DND-41 (cell line): ENCODE measurements around the gene HEYL.

Source experiments
- ATAC-seq: fragments of 200-7000 bp; cut with Tn5 transposase; 3 replicates; pipeline ENCODE4 v1.9.1; 2021; ENCODE audit warnings: low read depth; ENCODE audit not compliant: insufficient read depth
- DNase-seq: peaks from one replicate; pipeline ENCODE4 v3.0.0-alpha.2; 2020
- H2AFZ ChIP-seq: 2 replicates; pipeline ENCODE4 v1.6.0; 2012; ENCODE audit warnings: low read depth, low read length
- H3K27ac ChIP-seq: 2 replicates; pipeline ENCODE4 v1.5.1; 2012; ENCODE audit warnings: low read length, inconsistent platforms
- H3K27me3 ChIP-seq: fragments of 200-600 bp; sonication (generic); 2 replicates; pipeline ENCODE4 v1.6.0; 2012; ENCODE audit warnings: low read length, mild to moderate bottlenecking, inconsistent platforms; ENCODE audit not compliant: insufficient read depth, poor library complexity
- H3K36me3 ChIP-seq: 2 replicates; pipeline ENCODE4 v1.5.1; 2012; ENCODE audit warnings: low read length, inconsistent platforms; ENCODE audit not compliant: insufficient read depth
- H3K4me1 ChIP-seq: 2 replicates; pipeline ENCODE4 v1.5.1; 2012; ENCODE audit warnings: mild to moderate bottlenecking, low read length; ENCODE audit not compliant: insufficient read depth
- H3K4me2 ChIP-seq: 2 replicates; pipeline ENCODE4 v1.6.0; 2012; ENCODE audit warnings: mild to moderate bottlenecking, moderate library complexity, low read length, inconsistent platforms; ENCODE audit not compliant: insufficient read depth
- H3K4me3 ChIP-seq, 2 experiments: fragments of 200-600 bp in 1 of 2; shearing (Covaris generic) in 1 of 2; 2 replicates each; pipeline ENCODE4 v1.5.1; 2012 to 2016; ENCODE audit warnings: inconsistent platforms in 2 of 2, low read length in 2 of 2, mild to moderate bottlenecking in 2 of 2, low read depth in 1 of 2, moderate library complexity in 1 of 2
- H3K79me2 ChIP-seq: 2 replicates; pipeline ENCODE4 v1.6.0; 2012; ENCODE audit warnings: low read length, inconsistent platforms; ENCODE audit not compliant: insufficient read depth
- H3K9ac ChIP-seq: 2 replicates; pipeline ENCODE4 v1.6.0; 2012; ENCODE audit warnings: low read depth, mild to moderate bottlenecking, inconsistent platforms, low read length, moderate library complexity
- H3K9me3 ChIP-seq: 2 replicates; pipeline ENCODE4 v1.5.1; 2012; ENCODE audit warnings: low read length, moderate library complexity, mild to moderate bottlenecking, inconsistent platforms; ENCODE audit not compliant: insufficient read depth, severe bottlenecking
- H4K20me1 ChIP-seq: 2 replicates; pipeline ENCODE4 v1.6.0; 2012; ENCODE audit warnings: low read length; ENCODE audit not compliant: insufficient read depth
- CTCF ChIP-seq: IDR thresholded peaks from 2 replicates; pipeline ENCODE4 v1.5.1; 2012; ENCODE audit warnings: borderline replicate concordance, low read length, moderate library complexity, mild to moderate bottlenecking; ENCODE audit not compliant: poor library complexity, severe bottlenecking; ENCODE audit errors: extremely low read depth
- EZH2 ChIP-seq: IDR thresholded peaks from 3 replicates; pipeline ENCODE4 v1.6.1; 2012; ENCODE audit warnings: borderline replicate concordance, low read depth, mild to moderate bottlenecking, moderate library complexity, low read length, inconsistent platforms; ENCODE audit not compliant: severe bottlenecking

Gene HEYL

GRCh38 chr1:39585933-39586332 lies 53.5 kb downstream of the HEYL start:
- no peaks in the 10 kb centered on the region for H3K9me3 ChIP-seq
- no peaks in the 10 kb centered on the region for H3K36me3 ChIP-seq
- DNase-seq (no peak), ATAC-seq (no peak)
- H3K4me1 ChIP-seq: no peaks in the 10 kb centered on the region
- H3K4me2 ChIP-seq: no peak overlapping the region
- H4K20me1 ChIP-seq: no peaks in the 10 kb centered on the region
- no peaks in the 10 kb centered on the region for H3K79me2 ChIP-seq
- no peak for TF ChIP-seq EZH2
- TF ChIP-seq CTCF: no peak
- H3K9ac ChIP-seq: no peak overlapping the region
- no peaks in the 10 kb centered on the region for H3K27me3 ChIP-seq
- H2AFZ ChIP-seq: no peak overlapping the region
- H3K4me3 ChIP-seq: no peak overlapping the region
- no peak overlapping the region for H3K27ac ChIP-seq

- Histone ChIP-seq H3K36me3 (peaks cover 46% of the 10 kb centered on the region), H3K4me3 (peak overlapping the region; percentile 79 to 97), H3K4me1 (peaks cover 40% of the 10 kb centered on the region), H3K27ac (peak overlapping the region; percentile 81), H3K9me3 (no peaks in the 10 kb centered on the region), H4K20me1 (peaks cover 46% of the 10 kb centered on the region), H3K27me3 (no peaks in the 10 kb centered on the region), H3K79me2 (peaks cover 55% of the 10 kb centered on the region), H3K4me2 (peak overlapping the region; percentile 88), H2AFZ (peak overlapping the region; percentile 62), H3K9ac (peak overlapping the region; percentile 93)
- DNase-seq (peak; percentile 30), ATAC-seq (peak; percentile 18)
- no peak for TF ChIP-seq CTCF
- TF ChIP-seq EZH2: no peak
These were observed 63.3 kb downstream of the HEYL start for GRCh38 chr1:39576016-39576657.

GRCh38 chr1:39575191-39576015 lies 64.0 kb downstream of the HEYL start:
- peak overlapping the region; percentile 79 to 97 for H3K4me3 ChIP-seq
- peak overlapping the region; percentile 88 for H3K4me2 ChIP-seq
- H4K20me1 ChIP-seq: peaks cover 53% of the 10 kb centered on the region
- peaks cover 53% of the 10 kb centered on the region for H3K36me3 ChIP-seq
- H3K4me1 ChIP-seq: peaks cover 48% of the 10 kb centered on the region
- no peak for TF ChIP-seq EZH2
- TF ChIP-seq CTCF: no peak
- H3K9ac ChIP-seq: peak overlapping the region; percentile 93
- peak; percentile 45 for DNase-seq
- no peaks in the 10 kb centered on the region for H3K27me3 ChIP-seq
- H3K27ac ChIP-seq: peak overlapping the region; percentile 81
- peak overlapping the region; percentile 62; the same call in 1 of the 2 replicates for H2AFZ ChIP-seq
- H3K79me2 ChIP-seq: peaks cover 62% of the 10 kb centered on the region
- no peaks in the 10 kb centered on the region for H3K9me3 ChIP-seq
- peak; percentile 41 for ATAC-seq
